Small intestine (tissue), 7 donors: ENCODE data around the gene CLIP2. TPM values are rescaled to one million over a fixed set of nuclear protein-coding genes. Genes with fewer than 3 reads are reported as not detected.
"Not testable (repeated sequence)": the region's sequence is repeated elsewhere in the genome, so short reads cannot be mapped to it uniquely, and the experiment has no call there.

Experiments used
- DNase-seq, 2 donors: peaks; one replicate each; pipeline versions ENCODE4 v3.0.0 to v3.0.0-alpha.2; 2013
- FAIRE-seq: peaks from 2 replicates; lab custom pipeline; 2012; peaks lifted over from hg19 to GRCh38; lab: Jason Lieb, UNC
- H3K27ac ChIP-seq, 3 donors: one replicate each; pipeline ENCODE4 v1.5.1; 2013; ENCODE audit warnings: low read length in 2 of 3, mild to moderate bottlenecking in 2 of 3, control low read depth in 1 of 3, inconsistent platforms in 1 of 3, low read depth in 1 of 3, moderate library complexity in 1 of 3
- H3K27me3 ChIP-seq, 3 donors: one replicate each; pipeline ENCODE4 v1.6.1; 2013; ENCODE audit warnings: low read length in 3 of 3, inconsistent platforms in 1 of 3; ENCODE audit not compliant: control insufficient read depth in 3 of 3, insufficient read depth in 3 of 3
- H3K36me3 ChIP-seq, 3 donors: one replicate each; pipeline ENCODE4 v1.6.1; 2013; ENCODE audit warnings: low read length in 3 of 3, inconsistent platforms in 1 of 3, low read depth in 1 of 3, mild to moderate bottlenecking in 1 of 3, moderate library complexity in 1 of 3; ENCODE audit not compliant: control insufficient read depth in 3 of 3, insufficient read depth in 2 of 3
- H3K4me1 ChIP-seq, 3 donors: one replicate each; pipeline ENCODE4 v1.6.1; 2013; ENCODE audit warnings: low read length in 2 of 3, inconsistent platforms in 1 of 3, low read depth in 1 of 3, mild to moderate bottlenecking in 1 of 3, moderate library complexity in 1 of 3; ENCODE audit not compliant: control insufficient read depth in 3 of 3, insufficient read depth in 2 of 3
- H3K4me3 ChIP-seq, 3 donors: one replicate each; pipeline ENCODE4 v1.5.1; 2013; ENCODE audit warnings: low read length in 3 of 3, control low read depth in 1 of 3, inconsistent platforms in 1 of 3, low read depth in 1 of 3, mild to moderate bottlenecking in 1 of 3, moderate library complexity in 1 of 3
- H3K9me3 ChIP-seq, 2 donors: one replicate each; pipeline ENCODE4 v1.6.1; 2013; ENCODE audit warnings: low read depth in 1 of 2, low read length in 1 of 2; ENCODE audit not compliant: control insufficient read depth in 2 of 2, insufficient read depth in 1 of 2
- WGBS, 3 donors: extraction: QIAGEN DNeasy Blood & Tissue Kit; methylation state at CpG; one replicate each; pipeline ENCODE4 v1.1.7; 2013; 5-methylcytosine and 5-hydroxymethylcytosine counted together
- polyA plus RNA-seq, 4 donors: library from polyadenylated mRNA; stranded (reverse) in 3 of 4; unstranded in 1 of 4; fragments of 200-250 nt in 3 of 4; fragments of 120-200 nt in 1 of 4; gene quantifications; one replicate each; pipeline versions ENCODE4 v1.2.1 to v1.2.3, GENCODE V29; 2013
- donor health status: healthy with polysubstance abuse.
- donor health status: control.
- donor health status: control.
- donor health status: Bipolar disorder and iron deficiency.
- donor health status: healthy.

CLIP2 gene
- polyA plus RNA-seq, 4 donors, result 11.3 to 25.9 (median 16.4) TPM

- H3K4me1 ChIP-seq, result no peaks in the 10 kb centered on the region
- H3K9me3 ChIP-seq, result no peaks in the 10 kb centered on the region
- WGBS, 3 donors, result 93 to 95% (median 95%) methylated on average over 48 to 52 of the region's 52 CpGs
- H3K4me3 ChIP-seq, result no peak overlapping the region
- no peaks in the 10 kb centered on the region for H3K27me3 ChIP-seq
- no peak overlapping the region for H3K27ac ChIP-seq
- FAIRE-seq (no peak), DNase-seq (no peak)
- H3K36me3 ChIP-seq, result peaks cover 4 to 41% (median 7%) of the 10 kb centered on the region in 3 donors
These were observed 49.3 kb downstream of the CLIP2 start for GRCh38 chr7:74338366-74339108.

DNA sequence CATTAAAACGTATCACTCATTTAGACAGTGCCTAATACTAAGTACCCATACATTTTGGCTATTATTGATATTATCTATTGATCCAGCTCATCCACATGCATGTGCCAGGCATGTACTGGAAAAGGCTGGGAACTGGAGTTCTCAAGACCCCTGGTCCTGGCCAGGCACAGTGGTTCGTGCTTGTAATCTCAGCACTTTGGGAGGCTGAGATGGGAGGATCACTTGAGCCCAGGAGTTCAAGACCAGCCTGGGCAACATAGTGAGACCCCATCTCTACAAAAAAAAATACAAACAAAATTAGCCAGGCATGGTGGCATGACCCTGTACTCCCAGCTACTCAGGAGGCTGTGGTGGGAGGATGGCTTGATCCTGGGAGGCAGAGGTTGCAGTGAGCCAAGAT lies 50.4 kb downstream of the CLIP2 start:
- FAIRE-seq, H3K27me3 ChIP-seq, H3K27ac ChIP-seq, DNase-seq, H3K4me3 ChIP-seq, H3K9me3 ChIP-seq, H3K4me1 ChIP-seq: not testable (repeated sequence)
- H3K36me3 ChIP-seq, result peaks cover 4 to 39% (median 9%) of the 10 kb centered on the region in 3 donors
- whole genome bisulfite sequencing, 3 donors, result 96 to 98% (median 98%) methylated on average over 2 of the region's 2 CpGs

DNA sequence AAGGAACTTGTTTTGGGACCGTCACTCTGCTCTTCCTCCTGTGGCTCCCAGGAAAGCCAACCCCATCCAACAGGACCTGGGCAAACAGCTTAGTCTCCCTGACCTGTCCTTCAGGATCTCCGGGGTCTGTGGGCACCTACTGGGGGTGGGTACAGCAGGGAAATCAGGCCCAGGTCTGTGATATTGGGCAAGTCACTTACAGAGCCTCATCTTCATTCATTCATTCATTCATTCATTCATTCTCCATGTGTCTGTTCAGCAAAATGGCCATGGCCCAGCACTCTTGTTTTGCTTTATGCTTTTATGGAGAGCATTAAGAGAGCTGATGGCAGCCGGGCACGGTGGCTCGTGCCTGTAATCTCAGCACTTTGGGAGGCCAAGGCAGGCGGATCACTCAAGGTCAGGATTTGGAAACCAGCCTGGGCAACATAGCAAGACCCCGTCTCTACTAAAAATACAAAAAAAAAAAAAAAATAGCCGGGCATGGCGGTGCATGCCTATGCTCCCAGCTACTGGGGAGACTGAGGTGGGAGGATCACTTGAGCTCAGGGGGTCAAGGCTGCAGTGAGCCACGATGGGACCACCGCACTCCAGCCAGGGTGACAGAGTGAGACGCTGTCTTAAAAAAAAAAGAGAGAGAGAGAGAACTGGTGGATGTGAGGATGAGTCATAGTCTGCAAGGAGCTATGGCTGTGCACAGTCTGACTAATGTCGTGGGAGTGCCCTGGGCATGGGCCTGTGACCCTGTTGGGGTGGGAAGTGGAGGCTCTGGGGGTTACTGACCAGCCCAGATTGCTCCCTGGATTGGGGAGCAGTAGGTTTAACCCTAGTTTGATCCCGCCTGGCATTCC lies 54.3 kb downstream of the CLIP2 start:
- 76 to 87% (median 83%) methylated on average over 14 of the region's 14 CpGs for WGBS, 3 donors
- FAIRE-seq (no peak), DNase-seq (no peak)
- Histone ChIP-seq H3K4me3 (no peak overlapping the region), H3K36me3 (peaks cover 4 to 45% (median 9%) of the 10 kb centered on the region in 3 donors), H3K4me1 (no peaks in the 10 kb centered on the region), H3K27ac (no peak overlapping the region), H3K9me3 (no peaks in the 10 kb centered on the region), H3K27me3 (no peaks in the 10 kb centered on the region)

GRCh38 chr7:74344132-74344496 lies 54.9 kb downstream of the CLIP2 start:
- Histone ChIP-seq H3K4me3 (no peak overlapping the region), H3K36me3 (peaks cover 0 to 40% (median 5%) of the 10 kb centered on the region in 3 donors), H3K9me3 (no peaks in the 10 kb centered on the region), H3K4me1 (no peaks in the 10 kb centered on the region), H3K27me3 (no peaks in the 10 kb centered on the region), H3K27ac (no peak overlapping the region)
- 93 to 99% (median 98%) methylated on average over 2 of the region's 2 CpGs for WGBS, 3 donors
- FAIRE-seq (no peak), DNase-seq (no peak)

DNA sequence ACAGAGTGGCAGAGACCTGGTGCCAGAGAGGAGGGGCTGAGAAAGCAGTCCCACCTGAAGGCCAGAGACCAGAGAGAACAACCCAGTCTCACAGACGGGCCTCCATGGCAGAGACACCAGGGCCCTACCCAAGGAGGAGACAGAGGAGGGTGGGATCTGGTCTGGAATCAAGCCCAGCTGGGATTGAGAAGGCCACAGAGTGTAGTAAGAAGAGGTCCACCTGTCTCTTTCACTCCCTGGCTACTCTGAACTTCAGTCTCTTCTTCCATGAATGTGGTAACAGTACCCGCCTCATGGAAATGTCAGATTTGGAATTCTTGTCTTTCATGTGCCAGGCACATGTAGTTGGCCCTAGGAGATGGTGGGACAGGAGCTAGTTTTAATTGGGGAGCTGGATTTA lies 55.6 kb downstream of the CLIP2 start:
- no peak overlapping the region for H3K4me3 ChIP-seq
- H3K4me1 ChIP-seq, result no peaks in the 10 kb centered on the region
- H3K27me3 ChIP-seq, result no peaks in the 10 kb centered on the region
- DNase-seq (no peak), FAIRE-seq (no peak)
- H3K9me3 ChIP-seq, result no peaks in the 10 kb centered on the region
- 91 to 93% (median 92%) methylated on average over 2 of the region's 2 CpGs for WGBS, 3 donors
- H3K27ac ChIP-seq, result no peak overlapping the region
- H3K36me3 ChIP-seq, result peaks cover 0 to 34% (median 5%) of the 10 kb centered on the region in 3 donors

- Histone ChIP-seq H3K9me3 (no peaks in the 10 kb centered on the region), H3K4me1 (no peaks in the 10 kb centered on the region), H3K36me3 (peaks cover 0 to 30% (median 5%) of the 10 kb centered on the region in 3 donors), H3K4me3 (no peak overlapping the region), H3K27me3 (no peaks in the 10 kb centered on the region), H3K27ac (no peak overlapping the region)
- 95 to 100% (median 99%) methylated on average over 2 of the region's 2 CpGs for WGBS, 3 donors
- FAIRE-seq (no peak), DNase-seq (no peak)
These were observed 56.8 kb downstream of the CLIP2 start for GRCh38 chr7:74345970-74346369.

- FAIRE-seq, result no peak
These were observed 60.4 kb downstream of the CLIP2 start for GRCh38 chr7:74349621-74350020.

GRCh38 chr7:74350751-74351150 lies 61.5 kb downstream of the CLIP2 start:
- Histone ChIP-seq H3K4me3 (no peak overlapping the region), H3K9me3 (peaks cover 0 to 5% of the 10 kb centered on the region in 2 donors), H3K36me3 (peaks cover 0 to 33% (median 2%) of the 10 kb centered on the region in 3 donors), H3K4me1 (no peaks in the 10 kb centered on the region), H3K27ac (no peak overlapping the region), H3K27me3 (no peaks in the 10 kb centered on the region)
- FAIRE-seq (no peak), DNase-seq (no peak)
- 90 to 100% (median 97%) methylated on average over 1 of the region's 1 CpG for WGBS, 3 donors

More at GRCh38 chr7:74349621-74350020, 60.4 kb downstream of the CLIP2 start:
- DNase-seq, result no peak
- Histone ChIP-seq H3K27ac (no peak overlapping the region), H3K27me3 (no peaks in the 10 kb centered on the region), H3K4me1 (no peaks in the 10 kb centered on the region), H3K36me3 (peaks cover 0 to 24% (median 2%) of the 10 kb centered on the region in 3 donors), H3K9me3 (peaks cover 0 to 3% of the 10 kb centered on the region in 2 donors), H3K4me3 (no peak overlapping the region)
- WGBS, 3 donors, result 94 to 95% (median 95%) methylated on average over 10 of the region's 10 CpGs
